ENCODE measurements around the gene TBX20.

DNA sequence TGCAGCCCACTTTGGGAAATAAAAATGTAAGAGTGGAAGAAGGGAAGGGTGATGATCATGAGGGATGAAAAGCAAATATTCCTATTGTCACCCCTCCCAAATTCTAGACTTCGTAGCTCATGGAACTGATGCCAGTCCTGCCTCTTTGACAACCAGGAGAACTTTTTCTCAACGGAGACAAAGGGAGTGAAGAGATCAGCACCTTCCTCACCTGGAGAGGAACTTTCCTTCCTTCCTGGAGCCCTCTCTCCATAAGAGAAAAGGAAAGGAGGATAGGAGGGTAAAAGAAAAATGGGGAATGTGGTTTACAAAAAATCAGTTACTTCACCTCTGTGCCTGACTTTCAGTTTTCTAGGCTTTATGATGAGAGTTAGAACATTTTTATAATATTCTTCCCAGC lies 3.4 kb downstream of the TBX20 start:
- TF ChIP-seq, protein P1, sequence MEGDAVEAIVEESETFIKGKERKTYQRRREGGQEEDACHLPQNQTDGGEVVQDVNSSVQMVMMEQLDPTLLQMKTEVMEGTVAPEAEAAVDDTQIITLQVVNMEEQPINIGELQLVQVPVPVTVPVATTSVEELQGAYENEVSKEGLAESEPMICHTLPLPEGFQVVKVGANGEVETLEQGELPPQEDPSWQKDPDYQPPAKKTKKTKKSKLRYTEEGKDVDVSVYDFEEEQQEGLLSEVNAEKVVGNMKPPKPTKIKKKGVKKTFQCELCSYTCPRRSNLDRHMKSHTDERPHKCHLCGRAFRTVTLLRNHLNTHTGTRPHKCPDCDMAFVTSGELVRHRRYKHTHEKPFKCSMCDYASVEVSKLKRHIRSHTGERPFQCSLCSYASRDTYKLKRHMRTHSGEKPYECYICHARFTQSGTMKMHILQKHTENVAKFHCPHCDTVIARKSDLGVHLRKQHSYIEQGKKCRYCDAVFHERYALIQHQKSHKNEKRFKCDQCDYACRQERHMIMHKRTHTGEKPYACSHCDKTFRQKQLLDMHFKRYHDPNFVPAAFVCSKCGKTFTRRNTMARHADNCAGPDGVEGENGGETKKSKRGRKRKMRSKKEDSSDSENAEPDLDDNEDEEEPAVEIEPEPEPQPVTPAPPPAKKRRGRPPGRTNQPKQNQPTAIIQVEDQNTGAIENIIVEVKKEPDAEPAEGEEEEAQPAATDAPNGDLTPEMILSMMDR (IDR thresholded peaks at IDR 0.05) = no peak
- TF ChIP-seq POLR2A (IDR thresholded peaks at IDR 0.05) = no peak
- no peak for TF ChIP-seq POLR2AphosphoS5 (IDR thresholded peaks at IDR 0.05)

Measured in breast epithelium (tissue), 3 donors.